Body of pancreas (tissue), 4 donors: ENCODE results near the gene GLYATL3. TPM values are rescaled to one million over a fixed set of nuclear protein-coding genes. Genes with fewer than 3 reads are reported as not detected.

ENCODE experiments used
- ATAC-seq: fragments of 150-250 bp; one replicate; pipeline ENCODE4 v1.9.1; 2016
- DNase-seq, 4 donors: peaks; one replicate each; pipeline ENCODE4 v3.0.0-alpha.2; 2019
- H3K27ac ChIP-seq, 4 donors: fragments of 200-600 bp; sonication (generic); 1 replicate in 3 of 4; 2 replicates in 1 of 4; pipeline versions ENCODE4 v1.5.1 to v1.6.1; 2016 to 2019; ENCODE audit warnings: mild to moderate bottlenecking in 1 of 4, mixed read lengths in 1 of 4, moderate library complexity in 1 of 4
- H3K27me3 ChIP-seq, 2 donors: fragments of 200-600 bp; sonication (generic); one replicate each; pipeline ENCODE4 v1.6.0; 2016; ENCODE audit warnings: mild to moderate bottlenecking in 1 of 2
- H3K36me3 ChIP-seq, 2 donors: fragments of 200-600 bp; sonication (generic); replicated peaks in 1 of 2; 2 replicates each; pipeline ENCODE4 v1.5.1; 2016; ENCODE audit warnings: low read depth in 2 of 2; ENCODE audit not compliant: insufficient read depth in 1 of 2
- H3K4me1 ChIP-seq: fragments of 200-600 bp; sonication (generic); one replicate; pipeline ENCODE4 v1.6.0; 2016
- H3K4me3 ChIP-seq, 2 donors: fragments of 200-600 bp; sonication (generic); 1 replicate in 1 of 2; 2 replicates in 1 of 2; pipeline ENCODE4 v1.5.1; 2016 to 2019
- H3K9me3 ChIP-seq, 3 donors: fragments of 200-600 bp; sonication (generic); 1 replicate in 2 of 3; 2 replicates in 1 of 3; pipeline ENCODE4 v1.5.1; 2016
- POLR2A ChIP-seq, 3 donors: fragments of 450-650 bp; IDR thresholded peaks; one replicate each; pipeline ENCODE4 v1.6.1; 2016; ENCODE audit warnings: antibody characterized with exemption in 3 of 3, mild to moderate bottlenecking in 2 of 3
- WGBS, 2 donors: methylation state at CpG; one replicate each; pipeline ENCODE4 v1.1.5; 2017; 5-methylcytosine and 5-hydroxymethylcytosine counted together
- intact Hi-C: fragments of 100-400 bp; cut with DNase I; formaldehyde crosslinking; loops from one replicate; pipeline ENCODE4 v1.15.1; 2023
- total RNA-seq, 2 donors: library from RNA; depleted of rRNA; stranded (reverse); fragments of >200 nt; gene quantifications; one replicate each; pipeline ENCODE4 v1.1.0, GENCODE V29; 2016
- TF ChIP-seq, protein P1 (sequence below), 7 experiments: fragments of 450-650 bp in 4 of 7; fragments of 200-600 bp in 3 of 7; sonication (generic) in 3 of 7; IDR thresholded peaks; one replicate each; pipeline ENCODE4 v1.5.1; 2016 to 2019; ENCODE audit warnings: antibody characterized with exemption in 7 of 7

Gene GLYATL3
- total RNA-seq, 2 donors from 2014 or later: not detected

DNA sequence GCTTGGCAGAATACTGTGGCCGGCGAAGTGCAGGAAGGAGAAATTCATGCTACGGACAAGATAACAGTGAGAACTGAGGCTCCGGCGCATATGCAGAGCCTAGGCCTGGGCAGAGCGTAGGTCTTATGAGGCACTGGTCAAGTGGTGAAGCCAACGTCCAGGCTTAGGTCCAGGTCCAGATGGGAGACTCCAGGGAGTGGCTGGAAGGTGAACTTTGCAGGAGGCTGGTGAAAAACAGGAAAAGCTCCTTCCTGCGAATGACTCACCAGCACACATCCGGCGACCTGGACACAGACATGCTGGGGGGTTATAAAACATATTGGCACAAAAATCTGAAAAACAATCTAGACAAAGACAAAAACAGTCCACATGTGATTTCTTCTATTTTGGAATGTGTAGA is 66.1 kb downstream of the GLYATL3 start:
- no peak for ATAC-seq
- peaks cover 6% of the 10 kb centered on the region for H3K4me1 ChIP-seq
- H3K4me3 ChIP-seq: no peak overlapping the region
- H3K36me3 ChIP-seq: no peaks in the 10 kb centered on the region
- intact Hi-C loops: no loop called here
- no peaks in the 10 kb centered on the region for H3K9me3 ChIP-seq
- TF ChIP-seq, protein P1, sequence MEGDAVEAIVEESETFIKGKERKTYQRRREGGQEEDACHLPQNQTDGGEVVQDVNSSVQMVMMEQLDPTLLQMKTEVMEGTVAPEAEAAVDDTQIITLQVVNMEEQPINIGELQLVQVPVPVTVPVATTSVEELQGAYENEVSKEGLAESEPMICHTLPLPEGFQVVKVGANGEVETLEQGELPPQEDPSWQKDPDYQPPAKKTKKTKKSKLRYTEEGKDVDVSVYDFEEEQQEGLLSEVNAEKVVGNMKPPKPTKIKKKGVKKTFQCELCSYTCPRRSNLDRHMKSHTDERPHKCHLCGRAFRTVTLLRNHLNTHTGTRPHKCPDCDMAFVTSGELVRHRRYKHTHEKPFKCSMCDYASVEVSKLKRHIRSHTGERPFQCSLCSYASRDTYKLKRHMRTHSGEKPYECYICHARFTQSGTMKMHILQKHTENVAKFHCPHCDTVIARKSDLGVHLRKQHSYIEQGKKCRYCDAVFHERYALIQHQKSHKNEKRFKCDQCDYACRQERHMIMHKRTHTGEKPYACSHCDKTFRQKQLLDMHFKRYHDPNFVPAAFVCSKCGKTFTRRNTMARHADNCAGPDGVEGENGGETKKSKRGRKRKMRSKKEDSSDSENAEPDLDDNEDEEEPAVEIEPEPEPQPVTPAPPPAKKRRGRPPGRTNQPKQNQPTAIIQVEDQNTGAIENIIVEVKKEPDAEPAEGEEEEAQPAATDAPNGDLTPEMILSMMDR (IDR thresholded peaks at IDR 0.05): no peak
- no peak for TF ChIP-seq POLR2A (IDR thresholded peaks at IDR 0.05)
- WGBS, 2 donors: 68% methylated on average over 10 of the region's 10 CpGs
- H3K27me3 ChIP-seq: no peaks in the 10 kb centered on the region
- no peak for DNase-seq
- H3K27ac ChIP-seq: no peak overlapping the region

- H3K9me3 ChIP-seq: no peaks in the 10 kb centered on the region
- TF ChIP-seq POLR2A (IDR thresholded peaks at IDR 0.05): no peak
- TF ChIP-seq, protein P1 (IDR thresholded peaks at IDR 0.05): peak in 4 of 7 experiments; percentile 25 to 33 (median 30)
- no peaks in the 10 kb centered on the region for H3K27me3 ChIP-seq
- DNase-seq (no peak), ATAC-seq (peak; percentile 72)
- H3K27ac ChIP-seq: no peak overlapping the region
- H3K36me3 ChIP-seq: no peaks in the 10 kb centered on the region
- no peak overlapping the region for H3K4me3 ChIP-seq
- 26 to 27% methylated on average over 6 of the region's 6 CpGs for WGBS, 2 donors
- intact Hi-C loops: no loop called here
- peaks cover 8% of the 10 kb centered on the region for H3K4me1 ChIP-seq
Measured at GRCh38 chr6:49570474-49571079, 70.9 kb downstream of the GLYATL3 start.

GRCh38 chr6:49576618-49577017 is 76.9 kb downstream of the GLYATL3 start:
- intact Hi-C loops: no loop called here
- TF ChIP-seq, protein P1 (IDR thresholded peaks at IDR 0.05): no peak
- no peak for TF ChIP-seq POLR2A (IDR thresholded peaks at IDR 0.05)
- Histone ChIP-seq H3K4me1 (no peaks in the 10 kb centered on the region), H3K36me3 (no peaks in the 10 kb centered on the region), H3K9me3 (no peaks in the 10 kb centered on the region), H3K4me3 (no peak overlapping the region), H3K27me3 (no peaks in the 10 kb centered on the region), H3K27ac (no peak overlapping the region)
- ATAC-seq: no peak
- no peak for DNase-seq
- WGBS, 2 donors: 67 to 79% methylated on average over 1 of the region's 1 CpG

Other genes starting within 250 kb of the GLYATL3 start
- gene MMUT, start 36.7 kb upstream of the GLYATL3 start, total RNA-seq: 10 to 100 TPM in 1 of 2 donors, 1 to 10 TPM in 1; 8.3 to 10.5 TPM
- gene CENPQ, start 36.6 kb upstream of the GLYATL3 start, total RNA-seq: 1 to 10 TPM in 1 of 2 donors, under 1 TPM in 1; 0.66 to 1.8 TPM
- 10 to 100 TPM; 11.4 to 20.8 TPM for gene C6orf141, start 50.7 kb downstream of the GLYATL3 start, total RNA-seq
- not detected for gene RHAG, start 136.9 kb downstream of the GLYATL3 start, total RNA-seq
- gene CRISP2, start 213.6 kb downstream of the GLYATL3 start, total RNA-seq: not detected
- 1 to 10 TPM in 1 of 2 donors, under 1 TPM in 1; 0.99 to 6.0 TPM for gene CRISP3, start 244.5 kb downstream of the GLYATL3 start, total RNA-seq